PFSK-1 (cell line): ENCODE data around the gene DDX39A.

Source experiments
- POLR2AphosphoS5 ChIP-seq: IDR thresholded peaks from 2 replicates; pipeline ENCODE4 v1.6.1; 2012; ENCODE audit warnings: low read depth, mild to moderate bottlenecking, control low read depth, low read length, moderate library complexity
- REST ChIP-seq, 2 experiments: IDR thresholded peaks; 2 replicates each; pipeline versions ENCODE4 v1.6.1 to v1.8.0; 2011 to 2012; ENCODE audit warnings: low read depth in 2 of 2, low read length in 2 of 2, control low read depth in 1 of 2, inconsistent platforms in 1 of 2, mild to moderate bottlenecking in 1 of 2, moderate library complexity in 1 of 2; ENCODE audit not compliant: insufficient read depth in 1 of 2
- SIN3A ChIP-seq: IDR thresholded peaks from 2 replicates; pipeline ENCODE4 v1.6.1; 2012; ENCODE audit warnings: mild to moderate bottlenecking, low read length, moderate library complexity, borderline replicate concordance; ENCODE audit not compliant: insufficient read depth

GRCh38 chr19:14467391-14467790 lies 48.2 kb upstream of the DDX39A start:
- TF ChIP-seq REST (IDR thresholded peaks at IDR 0.05; ENCODE audit: insufficient read depth in 1 of 2, low read depth in 2 of 2, low read length in 2 of 2) (no peak), POLR2AphosphoS5 (no peak), SIN3A (no peak)
